Measurements from ENCODE around the gene ZNF232. TPM values are rescaled to one million over a fixed set of nuclear protein-coding genes. Genes with fewer than 3 reads are reported as not detected.
"Not testable (repeated sequence)": the region's sequence is repeated elsewhere in the genome, so short reads cannot be mapped to it uniquely, and the experiment has no call there.

ZNF232 gene
- polyA plus RNA-seq, 2 of the 4 experiments (the other 2 are of a cell fraction): 5.1 TPM

GRCh38 chr17:5131146-5131715, 19.6 kb upstream of the ZNF232 start:
- Histone ChIP-seq H3K4me1 (no peaks in the 10 kb centered on the region), H3K27ac (no peak overlapping the region), H3K4me2 (no peak overlapping the region), H3K4me3 (no peak overlapping the region), H3K9me3 (no peaks in the 10 kb centered on the region; the same call in 2 of the 3 replicates)
- ATAC-seq (no peak), DNase-seq (ENCODE audit: low read depth in 1 of 2, low spot score in 1 of 2) (no peak), FAIRE-seq (no peak)
- ChIA-PET POLR2A (no interaction called here), CTCF (no interaction called here)
- WGBS (ENCODE audit: missing lambda C conversion rate): 55% methylated on average over 7 of the region's 7 CpGs
- TF ChIP-seq E2F6 (IDR thresholded peaks at IDR 0.05; ENCODE audit: borderline replicate concordance, low read depth): no peak
- no peak for TF ChIP-seq ZNF302 (CRISPR knock-in tag; IDR thresholded peaks at IDR 0.05)
- TF ChIP-seq FOSL2 (IDR thresholded peaks at IDR 0.05): no peak
- TF ChIP-seq FOSL2 (CRISPR knock-in tag; IDR thresholded peaks at IDR 0.05): no peak
- no peak for TF ChIP-seq RFX5 (IDR thresholded peaks at IDR 0.05)
- TF ChIP-seq HES2 (IDR thresholded peaks at IDR 0.05): no peak
- no peak for TF ChIP-seq MYC (IDR thresholded peaks at IDR 0.05; ENCODE audit: borderline replicate concordance, low read length)
- TF ChIP-seq TP53 (CRISPR knock-in tag; IDR thresholded peaks at IDR 0.05): no peak
- TF ChIP-seq SREBF2 (IDR thresholded peaks at IDR 0.05): no peak

GRCh38 chr17:5130687-5131086, 19.0 kb upstream of the ZNF232 start:
- H3K4me3 ChIP-seq; ATAC-seq; CTCF ChIA-PET; H3K4me2 ChIP-seq; FAIRE-seq; H3K9me3 ChIP-seq; H3K4me1 ChIP-seq; POLR2A ChIA-PET; DNase-seq (ENCODE audit: low read depth in 1 of 2, low spot score in 1 of 2); H3K27ac ChIP-seq: not testable (repeated sequence)
- WGBS (ENCODE audit: missing lambda C conversion rate): 27% methylated on average over 5 of the region's 5 CpGs

GRCh38 chr17:5130261-5130660, 18.6 kb upstream of the ZNF232 start:
- CTCF ChIA-PET: interaction anchor here (1.0 kb wide), 1 partner anchor 11 kb away, joined by 3 read pairs; no protein-coding TSS in a partner anchor
- DNase-seq (ENCODE audit: low read depth in 1 of 2, low spot score in 1 of 2); FAIRE-seq; H3K4me1 ChIP-seq; H3K4me2 ChIP-seq; H3K27ac ChIP-seq; POLR2A ChIA-PET; H3K4me3 ChIP-seq; H3K9me3 ChIP-seq; ATAC-seq: not testable (repeated sequence)
- 46% methylated on average over 10 of the region's 10 CpGs for WGBS (ENCODE audit: missing lambda C conversion rate)

GRCh38 chr17:5129770-5130169, 18.1 kb upstream of the ZNF232 start:
- WGBS (ENCODE audit: missing lambda C conversion rate): 13% methylated on average over 4 of the region's 8 CpGs
- H3K4me1 ChIP-seq; FAIRE-seq; H3K4me3 ChIP-seq; H3K9me3 ChIP-seq; H3K4me2 ChIP-seq; ATAC-seq; POLR2A ChIA-PET; H3K27ac ChIP-seq; DNase-seq (ENCODE audit: low read depth in 1 of 2, low spot score in 1 of 2): not testable (repeated sequence)
- CTCF ChIA-PET: interaction anchor here (1.0 kb wide), 1 partner anchor 10 kb away, joined by 3 read pairs; no protein-coding TSS in a partner anchor

GRCh38 chr17:5128905-5129535, 17.3 kb upstream of the ZNF232 start:
- H3K4me3 ChIP-seq: no peak overlapping the region
- TF ChIP-seq RFX5 (IDR thresholded peaks at IDR 0.05) (no peak), REST (IDR thresholded peaks at IDR 0.05) (no peak), NPAS2 (CRISPR knock-in tag; IDR thresholded peaks at IDR 0.05; ENCODE audit: borderline replicate concordance) (no peak), SMC3 (IDR thresholded peaks at IDR 0.05) (no peak), BHLHE40 (IDR thresholded peaks at IDR 0.05; ENCODE audit: low read depth, low read length) (no peak), EP300 (IDR thresholded peaks at IDR 0.05) (no peak), TFCP2L1 (CRISPR knock-in tag; IDR thresholded peaks at IDR 0.05) (no peak), TP53 (CRISPR knock-in tag; IDR thresholded peaks at IDR 0.05) (no peak), USF2 (IDR thresholded peaks at IDR 0.05) (no peak), FOXS1 (CRISPR knock-in tag; IDR thresholded peaks at IDR 0.05) (no peak), CHD2 (IDR thresholded peaks at IDR 0.05; ENCODE audit: low read length, partially characterized antibody) (no peak), HES2 (IDR thresholded peaks at IDR 0.05) (no peak), FOSB (CRISPR knock-in tag; IDR thresholded peaks at IDR 0.05) (no peak), CHD4 (IDR thresholded peaks at IDR 0.05; ENCODE audit: borderline replicate concordance) (no peak), ZNF302 (CRISPR knock-in tag; IDR thresholded peaks at IDR 0.05) (no peak), FOSL2 (IDR thresholded peaks at IDR 0.05) (no peak), FOSL2 (CRISPR knock-in tag; IDR thresholded peaks at IDR 0.05) (no peak)
- no peak for ATAC-seq
- no peaks in the 10 kb centered on the region for H3K4me1 ChIP-seq
- H3K27ac ChIP-seq: no peak overlapping the region
- no peak for DNase-seq (ENCODE audit: low read depth in 1 of 2, low spot score in 1 of 2)
- POLR2A ChIA-PET: no interaction called here
- no peaks in the 10 kb centered on the region; the same call in 2 of the 3 replicates for H3K9me3 ChIP-seq
- FAIRE-seq: no peak
- no peak overlapping the region for H3K4me2 ChIP-seq
- 60% methylated on average over 10 of the region's 11 CpGs for WGBS (ENCODE audit: missing lambda C conversion rate)
- CTCF ChIA-PET: interaction anchor here (1.0 to 1.7 kb wide), 2 partner anchors 9 to 10 kb away, joined by 3 to 6 read pairs; no protein-coding TSS in a partner anchor

Data from A549 (cell line).